ENCODE measurements around the gene PRKG1. TPM values are rescaled to one million over a fixed set of nuclear protein-coding genes. Genes with fewer than 3 reads are reported as not detected.

Gene PRKG1
- polyA plus RNA-seq, 1 donor (not counting 4 experiments of a cell fraction or from before 2014, with no cell fraction given), result 0.24 TPM

DNA sequence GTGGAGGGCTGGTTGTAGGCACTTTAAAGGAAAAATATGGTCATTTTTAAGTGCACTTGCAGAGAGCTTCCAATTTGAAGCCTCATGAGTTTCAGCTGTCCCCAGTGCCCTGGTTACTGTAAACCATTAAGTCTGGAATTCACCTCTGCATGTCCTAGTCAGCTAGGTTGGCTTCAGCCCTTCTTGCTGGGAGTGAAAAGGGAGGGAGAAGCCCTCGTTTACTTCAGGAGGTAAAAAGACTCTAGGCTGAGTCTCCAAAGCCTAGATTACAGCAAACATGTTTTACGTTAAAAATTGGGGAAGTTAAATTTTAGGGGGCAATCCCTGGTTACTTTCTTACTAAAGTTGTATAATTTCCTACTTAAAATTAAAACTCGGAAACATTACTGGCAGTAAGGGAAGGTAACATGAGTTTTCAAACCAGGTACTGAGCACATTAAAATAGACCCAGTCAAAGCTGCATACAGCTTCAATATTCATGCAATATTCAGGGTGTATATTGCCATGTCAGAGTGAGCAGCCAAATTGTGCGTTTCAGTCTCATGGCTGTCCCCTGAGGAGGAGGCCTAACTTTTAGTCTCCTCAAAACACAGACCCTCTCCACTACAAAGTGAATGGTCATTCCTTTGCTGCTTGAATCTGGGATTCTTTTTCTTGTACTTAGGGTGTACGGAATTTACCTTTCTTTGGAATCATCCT, 156.7 kb downstream of the PRKG1 start:
- Histone ChIP-seq H3K36me3 (ENCODE audit: control insufficient read depth in 2 of 2, extremely low read depth in 1 of 2, insufficient read depth in 2 of 2, low read length in 2 of 2) (no peaks in the 10 kb centered on the region), H3K9me3 (ENCODE audit: control insufficient read depth, low read depth, low read length) (no peaks in the 10 kb centered on the region), H3K4me2 (ENCODE audit: control insufficient read depth, extremely low read depth, insufficient read depth, low read depth, low read length) (no peak overlapping the region), H3K27me3 (ENCODE audit: control insufficient read depth, extremely low read depth, insufficient read depth, low read length) (peaks cover 3% of the 10 kb centered on the region), H3K4me1 (ENCODE audit: control insufficient read depth, extremely low read depth, insufficient read depth, low read length) (no peaks in the 10 kb centered on the region), H4K20me1 (ENCODE audit: control insufficient read depth, extremely low read depth, insufficient read depth, low read length) (no peaks in the 10 kb centered on the region), H3K79me2 (ENCODE audit: control insufficient read depth, insufficient read depth, low read length) (no peaks in the 10 kb centered on the region), H3K27ac (ENCODE audit: control insufficient read depth, insufficient read depth, low read length) (no peak overlapping the region), H2AFZ (ENCODE audit: control insufficient read depth, low read length) (no peak overlapping the region), H3K9me1 (ENCODE audit: control insufficient read depth, extremely low read depth, insufficient read depth, low read length) (no peaks in the 10 kb centered on the region), H3K9ac (ENCODE audit: control insufficient read depth, extremely low read depth, insufficient read depth, low read length) (no peak overlapping the region), H3K4me3 (ENCODE audit: control insufficient read depth in 2 of 3, extremely low read depth in 1 of 3, insufficient read depth in 2 of 3, low read depth in 1 of 3, low read length in 3 of 3) (no peak overlapping the region)
- FAIRE-seq (no peak), DNase-seq (ENCODE audit: low read depth, low spot score) (no peak)
- TF ChIP-seq, protein P1, sequence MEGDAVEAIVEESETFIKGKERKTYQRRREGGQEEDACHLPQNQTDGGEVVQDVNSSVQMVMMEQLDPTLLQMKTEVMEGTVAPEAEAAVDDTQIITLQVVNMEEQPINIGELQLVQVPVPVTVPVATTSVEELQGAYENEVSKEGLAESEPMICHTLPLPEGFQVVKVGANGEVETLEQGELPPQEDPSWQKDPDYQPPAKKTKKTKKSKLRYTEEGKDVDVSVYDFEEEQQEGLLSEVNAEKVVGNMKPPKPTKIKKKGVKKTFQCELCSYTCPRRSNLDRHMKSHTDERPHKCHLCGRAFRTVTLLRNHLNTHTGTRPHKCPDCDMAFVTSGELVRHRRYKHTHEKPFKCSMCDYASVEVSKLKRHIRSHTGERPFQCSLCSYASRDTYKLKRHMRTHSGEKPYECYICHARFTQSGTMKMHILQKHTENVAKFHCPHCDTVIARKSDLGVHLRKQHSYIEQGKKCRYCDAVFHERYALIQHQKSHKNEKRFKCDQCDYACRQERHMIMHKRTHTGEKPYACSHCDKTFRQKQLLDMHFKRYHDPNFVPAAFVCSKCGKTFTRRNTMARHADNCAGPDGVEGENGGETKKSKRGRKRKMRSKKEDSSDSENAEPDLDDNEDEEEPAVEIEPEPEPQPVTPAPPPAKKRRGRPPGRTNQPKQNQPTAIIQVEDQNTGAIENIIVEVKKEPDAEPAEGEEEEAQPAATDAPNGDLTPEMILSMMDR (optimal IDR thresholded peaks at IDR 0.05 in 1 of 3, IDR thresholded peaks at IDR 0.05 in 1 of 3, conservative IDR thresholded peaks at IDR 0.05 in 1 of 3; ENCODE audit: extremely low read depth in 1 of 3, insufficient read depth in 2 of 3, low read length in 3 of 3), result no peak
- TF ChIP-seq EZH2 (IDR thresholded peaks at IDR 0.05; ENCODE audit: low read length), result no peak
- dilution Hi-C loops (cut with MboI; ENCODE audit: extremely low pct_ligation_motif_present, low sequenced_read_pairs), result no loop called here

DNA sequence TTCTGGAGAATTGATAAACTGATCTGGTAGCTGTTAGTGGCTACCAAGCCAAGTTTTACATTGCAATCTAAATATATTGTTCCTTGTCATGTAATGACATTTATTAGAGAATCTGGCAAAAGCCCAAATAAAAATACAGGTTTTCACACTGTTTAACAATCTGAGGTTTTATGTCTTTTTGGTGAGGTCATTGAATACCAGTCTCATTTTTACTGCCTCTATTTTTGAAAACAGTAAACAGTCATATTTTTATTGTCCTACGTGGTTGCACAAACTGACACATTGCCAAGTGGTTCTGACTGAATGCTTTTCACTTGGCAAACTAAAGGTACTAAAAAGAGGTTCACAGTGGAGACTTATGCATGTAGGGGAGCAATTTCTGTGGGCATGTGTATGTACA, 157.5 kb downstream of the PRKG1 start:
- no peak overlapping the region for H3K4me3 ChIP-seq (ENCODE audit: control insufficient read depth in 2 of 3, extremely low read depth in 1 of 3, insufficient read depth in 2 of 3, low read depth in 1 of 3, low read length in 3 of 3)
- no peak overlapping the region for H3K9ac ChIP-seq (ENCODE audit: control insufficient read depth, extremely low read depth, insufficient read depth, low read length)
- FAIRE-seq, result no peak
- H3K79me2 ChIP-seq (ENCODE audit: control insufficient read depth, insufficient read depth, low read length), result no peaks in the 10 kb centered on the region
- no peaks in the 10 kb centered on the region for H3K9me1 ChIP-seq (ENCODE audit: control insufficient read depth, extremely low read depth, insufficient read depth, low read length)
- no peak for DNase-seq (ENCODE audit: low read depth, low spot score)
- H3K9me3 ChIP-seq (ENCODE audit: control insufficient read depth, low read depth, low read length), result no peaks in the 10 kb centered on the region
- no peak overlapping the region for H3K4me2 ChIP-seq (ENCODE audit: control insufficient read depth, extremely low read depth, insufficient read depth, low read depth, low read length)
- no peak overlapping the region for H2AFZ ChIP-seq (ENCODE audit: control insufficient read depth, low read length)
- peaks cover 3% of the 10 kb centered on the region for H3K27me3 ChIP-seq (ENCODE audit: control insufficient read depth, extremely low read depth, insufficient read depth, low read length)
- no peaks in the 10 kb centered on the region for H3K36me3 ChIP-seq (ENCODE audit: control insufficient read depth in 2 of 2, extremely low read depth in 1 of 2, insufficient read depth in 2 of 2, low read length in 2 of 2)
- H3K27ac ChIP-seq (ENCODE audit: control insufficient read depth, insufficient read depth, low read length), result no peak overlapping the region
- H3K4me1 ChIP-seq (ENCODE audit: control insufficient read depth, extremely low read depth, insufficient read depth, low read length), result no peaks in the 10 kb centered on the region
- TF ChIP-seq EZH2 (IDR thresholded peaks at IDR 0.05; ENCODE audit: low read length), result no peak
- TF ChIP-seq, protein P1 (optimal IDR thresholded peaks at IDR 0.05 in 1 of 3, IDR thresholded peaks at IDR 0.05 in 1 of 3, conservative IDR thresholded peaks at IDR 0.05 in 1 of 3; ENCODE audit: extremely low read depth in 1 of 3, insufficient read depth in 2 of 3, low read length in 3 of 3), result no peak
- no peaks in the 10 kb centered on the region for H4K20me1 ChIP-seq (ENCODE audit: control insufficient read depth, extremely low read depth, insufficient read depth, low read length)
- dilution Hi-C loops (cut with MboI; ENCODE audit: extremely low pct_ligation_motif_present, low sequenced_read_pairs), result no loop called here

All from keratinocyte (primary cell).